Neural progenitor cell (in vitro differentiated cells): ENCODE data around the gene KCNMA1. TPM values are rescaled to one million over a fixed set of nuclear protein-coding genes. Genes with fewer than 3 reads are reported as not detected.

ENCODE experiments used
- DNase-seq: peaks from one replicate; pipeline ENCODE4 v3.0.0-alpha.2; 2016; ENCODE audit warnings: low spot score
- H2AFZ ChIP-seq: fragments of 200-600 bp; sonication (generic); replicated peaks from 2 replicates; pipeline ENCODE4 v1.6.1; 2016; ENCODE audit warnings: antibody characterized with exemption
- H3F3A ChIP-seq: fragments of 200-600 bp; sonication (generic); 2 replicates; pipeline ENCODE4 v1.6.1; 2016; ENCODE audit warnings: antibody characterized with exemption, low read depth
- H3K27ac ChIP-seq: fragments of 200-600 bp; sonication (generic); 2 replicates; pipeline ENCODE4 v1.5.1; 2016; ENCODE audit warnings: mild to moderate bottlenecking
- H3K27me3 ChIP-seq: fragments of 200-600 bp; sonication (generic); 2 replicates; pipeline ENCODE4 v1.6.1; 2016; ENCODE audit warnings: mild to moderate bottlenecking, moderate library complexity
- H3K36me3 ChIP-seq: fragments of 200-600 bp; sonication (generic); 2 replicates; pipeline ENCODE4 v1.5.1; 2016
- H3K4me1 ChIP-seq: fragments of 200-600 bp; sonication (generic); 2 replicates; pipeline ENCODE4 v1.6.1; 2016; ENCODE audit warnings: mixed run types
- H3K4me2 ChIP-seq: fragments of 200-600 bp; sonication (generic); 2 replicates; pipeline ENCODE4 v1.6.1; 2016
- H3K4me3 ChIP-seq: fragments of 200-600 bp; sonication (generic); 2 replicates; pipeline ENCODE4 v1.5.1; 2016
- H3K79me2 ChIP-seq: fragments of 200-600 bp; sonication (generic); 2 replicates; pipeline ENCODE4 v1.6.1; 2016; ENCODE audit warnings: low read depth
- H3K9ac ChIP-seq: fragments of 200-600 bp; sonication (generic); 2 replicates; pipeline ENCODE4 v1.6.1; 2016
- H3K9me3 ChIP-seq: fragments of 200-600 bp; sonication (generic); 2 replicates; pipeline ENCODE4 v1.5.1; 2016; ENCODE audit warnings: low read depth
- H4K20me1 ChIP-seq: fragments of 200-600 bp; sonication (generic); 2 replicates; pipeline ENCODE4 v1.6.1; 2016; ENCODE audit warnings: low read depth
- H3K27ac Mint-ChIP-seq: 3 replicates; pipeline ENCODE4 v1.8.0; 2021; ENCODE audit warnings: mixed read lengths
- H3K27me3 Mint-ChIP-seq: 2 replicates; pipeline ENCODE4 v1.8.0; 2022; ENCODE audit warnings: low read depth, mild to moderate bottlenecking, inconsistent platforms, moderate library complexity, mixed read lengths; ENCODE audit not compliant: insufficient read depth
- H3K36me3 Mint-ChIP-seq: 3 replicates; pipeline ENCODE4 v1.8.0; 2021; ENCODE audit warnings: mixed read lengths
- H3K4me1 Mint-ChIP-seq: 3 replicates; pipeline ENCODE4 v1.8.0; 2021; ENCODE audit warnings: mixed read lengths
- H3K4me3 Mint-ChIP-seq: 3 replicates; pipeline ENCODE4 v1.8.0; 2021; ENCODE audit warnings: mild to moderate bottlenecking, moderate library complexity, mixed read lengths
- H3K9me3 Mint-ChIP-seq: 3 replicates; pipeline ENCODE4 v1.8.0; 2020; ENCODE audit warnings: mixed read lengths
- EZH2 ChIP-seq: fragments of 200-600 bp; sonication (generic); IDR thresholded peaks from 2 replicates; pipeline ENCODE4 v1.6.1; 2017; ENCODE audit warnings: antibody characterized with exemption, mild to moderate bottlenecking, moderate library complexity
- EZH2phosphoT487 ChIP-seq: fragments of 200-600 bp; sonication (generic); IDR thresholded peaks from 2 replicates; pipeline ENCODE4 v1.6.1; 2017; ENCODE audit warnings: antibody characterized with exemption
- total RNA-seq: library from RNA; depleted of rRNA; stranded (reverse); fragments of >200 nt; gene quantifications from 2 replicates; pipeline ENCODE4 v1.2.3, GENCODE V29; 2015; ENCODE audit warnings: low replicate concordance
- TF ChIP-seq, protein P1 (sequence below): fragments of 200-600 bp; sonication (generic); IDR thresholded peaks from 2 replicates; pipeline ENCODE4 v1.5.1; 2017; ENCODE audit warnings: antibody characterized with exemption, mild to moderate bottlenecking

The KCNMA1 gene
- total RNA-seq, 1 donor from 2014 or later, result 2.4 TPM

DNA sequence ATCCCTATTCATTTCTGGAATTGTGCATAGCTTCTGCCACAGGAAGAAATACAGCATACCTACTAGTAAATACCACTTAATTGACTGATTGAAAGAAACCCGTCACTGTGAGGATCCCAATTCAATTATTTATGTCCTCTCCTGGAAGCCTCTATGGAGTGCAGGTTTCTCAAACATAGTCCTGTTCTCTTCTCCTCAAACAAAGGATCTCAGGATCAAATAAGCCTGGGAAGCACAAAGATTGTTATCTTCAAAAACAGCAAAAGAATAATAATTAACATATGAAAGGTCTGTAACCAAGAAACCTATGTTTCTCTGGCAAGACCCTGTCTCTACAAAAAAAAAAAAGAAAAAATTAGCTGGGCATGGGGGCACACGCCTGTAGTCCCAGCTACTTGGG lies 127.3 kb downstream of the KCNMA1 start:
- Histone ChIP-seq H3K4me1 (peaks cover 33% of the 10 kb centered on the region), H3K4me2 (no peak overlapping the region), H2AFZ (no peak overlapping the region), H3K27me3 (no peaks in the 10 kb centered on the region), H3K9me3 (no peaks in the 10 kb centered on the region), H3K9ac (no peak overlapping the region), H3K79me2 (no peaks in the 10 kb centered on the region), H4K20me1 (peaks cover 3% of the 10 kb centered on the region), H3F3A (peaks cover 3% of the 10 kb centered on the region), H3K27ac (no peak overlapping the region), H3K36me3 (no peaks in the 10 kb centered on the region), H3K4me3 (no peak overlapping the region)
- TF ChIP-seq EZH2, result no peak
- TF ChIP-seq, protein P1, sequence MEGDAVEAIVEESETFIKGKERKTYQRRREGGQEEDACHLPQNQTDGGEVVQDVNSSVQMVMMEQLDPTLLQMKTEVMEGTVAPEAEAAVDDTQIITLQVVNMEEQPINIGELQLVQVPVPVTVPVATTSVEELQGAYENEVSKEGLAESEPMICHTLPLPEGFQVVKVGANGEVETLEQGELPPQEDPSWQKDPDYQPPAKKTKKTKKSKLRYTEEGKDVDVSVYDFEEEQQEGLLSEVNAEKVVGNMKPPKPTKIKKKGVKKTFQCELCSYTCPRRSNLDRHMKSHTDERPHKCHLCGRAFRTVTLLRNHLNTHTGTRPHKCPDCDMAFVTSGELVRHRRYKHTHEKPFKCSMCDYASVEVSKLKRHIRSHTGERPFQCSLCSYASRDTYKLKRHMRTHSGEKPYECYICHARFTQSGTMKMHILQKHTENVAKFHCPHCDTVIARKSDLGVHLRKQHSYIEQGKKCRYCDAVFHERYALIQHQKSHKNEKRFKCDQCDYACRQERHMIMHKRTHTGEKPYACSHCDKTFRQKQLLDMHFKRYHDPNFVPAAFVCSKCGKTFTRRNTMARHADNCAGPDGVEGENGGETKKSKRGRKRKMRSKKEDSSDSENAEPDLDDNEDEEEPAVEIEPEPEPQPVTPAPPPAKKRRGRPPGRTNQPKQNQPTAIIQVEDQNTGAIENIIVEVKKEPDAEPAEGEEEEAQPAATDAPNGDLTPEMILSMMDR, result no peak
- TF ChIP-seq EZH2phosphoT487, result no peak
- Mint-ChIP-seq H3K27me3 (no peaks in the 10 kb centered on the region), H3K9me3 (no peaks in the 10 kb centered on the region), H3K27ac (no peak overlapping the region), H3K4me1 (peaks cover 48% of the 10 kb centered on the region), H3K36me3 (no peaks in the 10 kb centered on the region), H3K4me3 (no peak overlapping the region)
- no peak for DNase-seq

- H3K79me2 ChIP-seq, result no peaks in the 10 kb centered on the region
- no peak overlapping the region for H3K27ac Mint-ChIP-seq
- no peak overlapping the region for H3K4me3 ChIP-seq
- peaks cover 33% of the 10 kb centered on the region for H3K4me1 ChIP-seq
- H3K27ac ChIP-seq, result no peak overlapping the region
- peaks cover 42% of the 10 kb centered on the region for H3K4me1 Mint-ChIP-seq
- no peaks in the 10 kb centered on the region for H3K27me3 Mint-ChIP-seq
- no peaks in the 10 kb centered on the region for H3K36me3 ChIP-seq
- peaks cover 3% of the 10 kb centered on the region for H3F3A ChIP-seq
- DNase-seq, result no peak
- no peak overlapping the region for H2AFZ ChIP-seq
- no peak overlapping the region for H3K4me3 Mint-ChIP-seq
- H3K4me2 ChIP-seq, result no peak overlapping the region
- H3K9me3 ChIP-seq, result no peaks in the 10 kb centered on the region
- no peak overlapping the region for H3K9ac ChIP-seq
- no peaks in the 10 kb centered on the region for H3K27me3 ChIP-seq
- TF ChIP-seq EZH2phosphoT487 (no peak), EZH2 (no peak)
- TF ChIP-seq, protein P1, result no peak
- H3K9me3 Mint-ChIP-seq, result no peaks in the 10 kb centered on the region
- H3K36me3 Mint-ChIP-seq, result no peaks in the 10 kb centered on the region
- H4K20me1 ChIP-seq, result peaks cover 3% of the 10 kb centered on the region
These were observed 128.2 kb downstream of the KCNMA1 start for GRCh38 chr10:77509391-77509790.

DNA sequence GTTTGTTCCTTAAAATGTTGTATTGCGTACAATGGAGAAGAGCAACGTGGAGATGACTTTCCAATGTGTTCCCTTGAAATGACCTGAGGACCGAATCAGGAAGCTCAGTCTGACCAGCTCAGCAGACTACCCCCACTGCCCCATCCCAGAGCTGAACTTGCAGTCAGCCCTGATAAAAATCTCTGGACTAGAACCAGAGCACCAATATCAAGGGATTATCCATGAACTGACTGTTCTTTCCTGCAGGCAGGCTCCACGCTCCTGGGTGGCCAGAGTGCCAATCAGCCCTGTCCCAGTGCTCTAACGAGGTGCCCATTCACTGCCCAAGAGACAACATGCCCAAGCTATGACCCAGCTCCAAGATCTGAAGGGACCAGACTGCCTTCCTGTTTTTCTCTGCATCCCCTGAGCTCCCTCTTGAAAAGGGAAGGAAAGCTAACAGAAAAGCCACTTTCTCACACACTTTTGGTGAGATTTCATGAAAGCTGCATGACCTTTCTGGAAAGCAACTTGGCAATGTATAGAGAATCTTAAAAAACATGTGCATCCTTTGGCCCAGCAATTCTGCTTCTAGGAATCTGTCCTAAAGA lies 130.2 kb downstream of the KCNMA1 start:
- no peaks in the 10 kb centered on the region for H3K79me2 ChIP-seq
- no peak overlapping the region for H3K4me2 ChIP-seq
- H2AFZ ChIP-seq, result no peak overlapping the region
- H4K20me1 ChIP-seq, result peaks cover 1% of the 10 kb centered on the region
- no peaks in the 10 kb centered on the region for H3K36me3 ChIP-seq
- H3K9me3 ChIP-seq, result no peaks in the 10 kb centered on the region
- Mint-ChIP-seq H3K27me3 (no peaks in the 10 kb centered on the region), H3K4me3 (no peak overlapping the region), H3K4me1 (peaks cover 24% of the 10 kb centered on the region), H3K36me3 (no peaks in the 10 kb centered on the region), H3K27ac (no peak overlapping the region), H3K9me3 (no peaks in the 10 kb centered on the region)
- peaks cover 23% of the 10 kb centered on the region for H3K4me1 ChIP-seq
- H3K4me3 ChIP-seq, result no peak overlapping the region
- no peak for DNase-seq
- H3K27ac ChIP-seq, result no peak overlapping the region
- H3F3A ChIP-seq, result peaks cover 3% of the 10 kb centered on the region
- H3K9ac ChIP-seq, result no peak overlapping the region
- TF ChIP-seq EZH2phosphoT487 (no peak), EZH2 (no peak)
- TF ChIP-seq, protein P1, result no peak
- H3K27me3 ChIP-seq, result no peaks in the 10 kb centered on the region
